Stimulated activated CD4-positive, alpha-beta T cell treated with anti-CD3 and anti-CD28 coated beads, Interleukin-4, amount 100 ng/mL, for 24 hours (primary cell): ENCODE measurements around the gene ACTL6B.
"Not testable (repeated sequence)": the region's sequence is repeated elsewhere in the genome, so short reads cannot be mapped to it uniquely, and the experiment has no call there.

Experiments used
- DNase-seq: peaks from one replicate; pipeline ENCODE4 v3.0.0-alpha.2; 2020

ACTL6B gene

GRCh38 chr7:100671353-100672327 lies 15.4 kb upstream of the ACTL6B start:
- no peak for DNase-seq

GRCh38 chr7:100670074-100670473 lies 13.8 kb upstream of the ACTL6B start:
- no peak for DNase-seq

- DNase-seq, result not testable (repeated sequence)
These were observed 12.9 kb upstream of the ACTL6B start for GRCh38 chr7:100669106-100669505.

- no peak for DNase-seq
These were observed 11.8 kb upstream of the ACTL6B start for GRCh38 chr7:100668069-100668449.

GRCh38 chr7:100667331-100668068 lies 11.3 kb upstream of the ACTL6B start:
- DNase-seq, result no peak

GRCh38 chr7:100665168-100665726 lies 9.0 kb upstream of the ACTL6B start:
- no peak for DNase-seq

- not testable (repeated sequence) for DNase-seq
These were observed 6.0 kb upstream of the ACTL6B start for GRCh38 chr7:100662194-100662776.

GRCh38 chr7:100654908-100655831 lies 1.1 kb downstream of the ACTL6B start:
- no peak for DNase-seq

- DNase-seq, result no peak
These were observed 6.3 kb downstream of the ACTL6B start for GRCh38 chr7:100649826-100650565.

- peak; percentile 11 for DNase-seq
These were observed 13.7 kb downstream of the ACTL6B start for GRCh38 chr7:100642534-100642907.

GRCh38 chr7:100641860-100642533 lies 14.3 kb downstream of the ACTL6B start:
- DNase-seq, result no peak

GRCh38 chr7:100641463-100641859 lies 14.8 kb downstream of the ACTL6B start, which contains the start of gene TFR2:
Gene TFR2 (minus strand): TSS chr7:100641552. CDS start chr7:100641509, 43 bp downstream.
- DNase-seq, result no peak

GRCh38 chr7:100640517-100641440 lies 15.5 kb downstream of the ACTL6B start:
- no peak for DNase-seq

GRCh38 chr7:100639995-100640516 lies 16.2 kb downstream of the ACTL6B start:
- DNase-seq, result no peak

GRCh38 chr7:100632951-100633717 lies 23.1 kb downstream of the ACTL6B start:
- peak; percentile 66 for DNase-seq

GRCh38 chr7:100630066-100630465 lies 26.2 kb downstream of the ACTL6B start:
- DNase-seq, result no peak

- no peak for DNase-seq
These were observed 27.0 kb downstream of the ACTL6B start for GRCh38 chr7:100629117-100629716.

GRCh38 chr7:100627238-100627549 lies 29.1 kb downstream of the ACTL6B start:
- DNase-seq, result no peak
